SK-N-SH (cell line): ENCODE measurements around the gene RAPSN. TPM values are rescaled to one million over a fixed set of nuclear protein-coding genes. Genes with fewer than 3 reads are reported as not detected.

Source experiments
- CTCF ChIA-PET: fragments of 300-600, 350-600 bp; formaldehyde crosslinking; extraction: SDS; loops from one replicate; lab custom pipeline; 2021; lab: Yijun Ruan, JAX
- POLR2A ChIA-PET: fragments of 350-600 bp; sonication (Branson Sonifier 250); formaldehyde crosslinking; extraction: SDS; loops from one replicate; lab custom pipeline; 2020; ENCODE audit warnings: antibody characterized with exemption, inconsistent platforms; lab: Yijun Ruan, JAX
- DNase-seq: peaks from one replicate; pipeline ENCODE4 v3.0.0; 2012
- H2AFZ ChIP-seq: fragments of 200-600 bp; sonication (generic); 2 replicates; pipeline ENCODE4 v1.8.1; 2016; ENCODE audit warnings: antibody characterized with exemption, mild to moderate bottlenecking, low read depth
- H3F3A ChIP-seq: fragments of 200-600 bp; sonication (generic); replicated peaks from 2 replicates; pipeline ENCODE3; 2016; ENCODE audit warnings: antibody characterized with exemption, mild to moderate bottlenecking; ENCODE audit not compliant: insufficient read depth
- H3K27ac ChIP-seq, 2 experiments: fragments of 200-500 bp in 1 of 2; fragments of 200-600 bp in 1 of 2; sonication (Bioruptor generic) in 1 of 2; sonication (generic), shearing (Covaris generic) in 1 of 2; 2 replicates each; pipeline versions ENCODE4 v1.5.1 to v1.6.1; 2014 to 2016; ENCODE audit warnings: low read depth in 2 of 2, inconsistent platforms in 1 of 2, low read length in 1 of 2, mild to moderate bottlenecking in 1 of 2, mixed read lengths in 1 of 2
- H3K27me3 ChIP-seq: fragments of 200-600 bp; sonication (generic), shearing (Covaris generic); 2 replicates; pipeline ENCODE4 v1.6.1; 2016; ENCODE audit warnings: mixed run types; ENCODE audit not compliant: insufficient read depth
- H3K36me3 ChIP-seq, 2 experiments: fragments of 200-500 bp in 1 of 2; fragments of 200-600 bp in 1 of 2; sonication (Bioruptor generic) in 1 of 2; sonication (generic) in 1 of 2; replicated peaks in 1 of 2; 2 replicates each; pipeline versions ENCODE3 to v1.5.1; 2014 to 2016; ENCODE audit warnings: low read length in 1 of 2, mild to moderate bottlenecking in 1 of 2; ENCODE audit not compliant: insufficient read depth in 2 of 2, control insufficient read depth in 1 of 2
- H3K4me1 ChIP-seq, 2 experiments: fragments of 200-500 bp in 1 of 2; fragments of 200-600 bp in 1 of 2; sonication (Bioruptor generic) in 1 of 2; sonication (generic), shearing (Covaris generic) in 1 of 2; 2 replicates each; pipeline versions ENCODE4 v1.5.1 to v1.6.1; 2014 to 2016; ENCODE audit warnings: low read depth in 1 of 2, low read length in 1 of 2, mixed run types in 1 of 2; ENCODE audit not compliant: insufficient read depth in 2 of 2, control insufficient read depth in 1 of 2
- H3K4me2 ChIP-seq: fragments of 200-600 bp; sonication (generic), shearing (Covaris generic); 2 replicates; pipeline ENCODE4 v1.6.1; 2017; ENCODE audit warnings: mixed run types
- H3K4me3 ChIP-seq, 2 experiments: fragments of 200-500 bp in 1 of 2; fragments of 200-600 bp in 1 of 2; sonication (Bioruptor generic) in 1 of 2; sonication (generic), shearing (Covaris generic) in 1 of 2; 2 replicates each; pipeline versions ENCODE4 v1.5.1 to v1.8.1; 2014 to 2016; ENCODE audit warnings: low read depth in 2 of 2, inconsistent platforms in 1 of 2, low read length in 1 of 2, mild to moderate bottlenecking in 1 of 2, mixed read lengths in 1 of 2, moderate library complexity in 1 of 2
- H3K79me2 ChIP-seq: fragments of 200-600 bp; sonication (generic); 2 replicates; pipeline ENCODE4 v1.8.1; 2017; ENCODE audit warnings: mild to moderate bottlenecking; ENCODE audit not compliant: insufficient read depth
- H3K9ac ChIP-seq: fragments of 200-600 bp; sonication (generic); 2 replicates; pipeline ENCODE4 v1.6.1; 2017; ENCODE audit warnings: mixed run types
- H3K9me2 ChIP-seq: fragments of 200-600 bp; sonication (generic); 2 replicates; pipeline ENCODE4 v1.6.1; 2017; ENCODE audit warnings: mixed run types
- H3K9me3 ChIP-seq: fragments of 200-600 bp; sonication (generic); 2 replicates; pipeline ENCODE4 v1.6.1; 2017; ENCODE audit warnings: mixed run types, mild to moderate bottlenecking, moderate library complexity
- H4K20me1 ChIP-seq: fragments of 200-600 bp; sonication (generic); 2 replicates; pipeline ENCODE4 v1.6.1; 2017; ENCODE audit warnings: mild to moderate bottlenecking, mixed run types; ENCODE audit not compliant: insufficient read depth
- CHD2 ChIP-seq: fragments of 150-350 bp; IDR thresholded peaks from 2 replicates; pipeline ENCODE4 v1.6.1; 2018; ENCODE audit warnings: low read length; ENCODE audit not compliant: partially characterized antibody
- EP300 ChIP-seq, 2 experiments: IDR thresholded peaks; 2 replicates each; pipeline versions ENCODE4 v1.4.0 to v1.6.1; 2012; ENCODE audit warnings: borderline replicate concordance in 1 of 2, low read depth in 1 of 2, low read length in 1 of 2
- FOXJ3 ChIP-seq: sonication (generic); formaldehyde crosslinking; IDR thresholded peaks from 2 replicates; pipeline ENCODE4 v1.5.1; 2020; ENCODE audit warnings: mild to moderate bottlenecking, missing genetic modification reagents
- GATA2 ChIP-seq: sonication (generic); formaldehyde crosslinking; IDR thresholded peaks from 2 replicates; pipeline ENCODE4 v1.5.0; 2020; ENCODE audit warnings: mild to moderate bottlenecking, missing genetic modification reagents
- IRF3 ChIP-seq: fragments of 150-350 bp; IDR thresholded peaks from 2 replicates; pipeline ENCODE4 v1.6.1; 2016; ENCODE audit warnings: mild to moderate bottlenecking, low read depth, low read length
- MAX ChIP-seq: IDR thresholded peaks from 2 replicates; pipeline ENCODE4 v1.4.0; 2012; ENCODE audit warnings: low read depth
- MXI1 ChIP-seq: IDR thresholded peaks from 2 replicates; pipeline ENCODE4 v1.6.1; 2012; ENCODE audit warnings: mild to moderate bottlenecking, low read depth, low read length, improper control_type of control experiment
- NFIC ChIP-seq: IDR thresholded peaks from 2 replicates; pipeline ENCODE4 v1.4.0; 2012; ENCODE audit warnings: borderline replicate concordance
- NRF1 ChIP-seq: IDR thresholded peaks from 2 replicates; pipeline ENCODE4 v1.6.1; 2012; ENCODE audit warnings: low read depth, mild to moderate bottlenecking, low read length
- RAD21 ChIP-seq: IDR thresholded peaks from 2 replicates; pipeline ENCODE4 v1.6.1; 2012; ENCODE audit warnings: mild to moderate bottlenecking, low read length
- RCOR1 ChIP-seq: fragments of 150-350 bp; IDR thresholded peaks from 2 replicates; pipeline ENCODE4 v1.6.1; 2017; ENCODE audit warnings: antibody characterized with exemption, low read length
- RXRA ChIP-seq: IDR thresholded peaks from 2 replicates; pipeline ENCODE4 v1.4.0; 2012; ENCODE audit warnings: low read depth, mild to moderate bottlenecking, borderline replicate concordance
- SIN3A ChIP-seq: IDR thresholded peaks from 2 replicates; pipeline ENCODE4 v1.6.1; 2012; ENCODE audit warnings: low read depth, mild to moderate bottlenecking, low read length, moderate library complexity, borderline replicate concordance
- SMC3 ChIP-seq: IDR thresholded peaks from 2 replicates; pipeline ENCODE4 v1.6.1; 2012; ENCODE audit warnings: low read depth, low read length, improper control_type of control experiment
- TCF12 ChIP-seq: IDR thresholded peaks from 2 replicates; pipeline ENCODE4 v1.4.0; 2012
- YY1 ChIP-seq: IDR thresholded peaks from 2 replicates; pipeline ENCODE4 v1.4.0; 2012; ENCODE audit warnings: low read depth, mild to moderate bottlenecking
- WGBS: methylation state at CpG from one replicate; pipeline ENCODE4 v1.1.6; 2017; ENCODE audit warnings: low lambda C conversion rate; 5-methylcytosine and 5-hydroxymethylcytosine counted together
- polyA plus RNA-seq, 3 experiments: library from polyadenylated mRNA; depleted of rRNA; stranded (reverse); fragments of >200 nt; gene quantifications; 2 replicates each; pipeline ENCODE4 v1.2.3, GENCODE V29; 2012

RAPSN gene
- polyA plus RNA-seq, 1 of the 3 experiments (the other 2 are of a cell fraction), result 0.07 TPM

GRCh38 chr11:47409440-47410369 is 39.2 kb downstream of the RAPSN start:
- peak; percentile 43 for DNase-seq
- CTCF ChIA-PET, result interaction anchor here (0.9 to 20.7 kb wide), 5 partner anchors 10 to 45 kb away, joined by 4 to 239 read pairs (median 7); partner anchors contain the start of genes PSMC3 and SPI1
- H3K27me3 ChIP-seq, result no peaks in the 10 kb centered on the region
- peaks cover 42% of the 10 kb centered on the region for H3K79me2 ChIP-seq
- peaks cover 26 to 32% of the 10 kb centered on the region in 2 experiments for H3K36me3 ChIP-seq
- 0 out of 2 replicates have a peak, but pooled peaks cover 3% of the 10 kb centered on the region for H4K20me1 ChIP-seq
- no peaks in the 10 kb centered on the region for H3K9me3 ChIP-seq
- POLR2A ChIA-PET, result interaction anchor here (0.7 to 1.8 kb wide), 3 partner anchors 8 to 222 kb away, joined by 3 to 7 read pairs (median 3); no protein-coding TSS in a partner anchor
- 56% methylated on average over 19 of the region's 31 CpGs for WGBS
- H3K4me1 ChIP-seq, result peaks cover 21 to 40% of the 10 kb centered on the region in 2 experiments; a peak in 2 of 4 replicates
- no peaks in the 10 kb centered on the region for H3K9me2 ChIP-seq
- peak overlapping the region; percentile 100 for H3K4me2 ChIP-seq
- no peak overlapping the region for H2AFZ ChIP-seq
- peaks cover 13% of the 10 kb centered on the region for H3F3A ChIP-seq
- no peak for TF ChIP-seq SMC3
- TF ChIP-seq RAD21, result no peak
- TF ChIP-seq NFIC, result no peak
- TF ChIP-seq IRF3, result no peak
- TF ChIP-seq MAX, result no peak
- no peak for TF ChIP-seq FOXJ3 (CRISPR knock-in tag)
- TF ChIP-seq TCF12, result no peak
- no peak for TF ChIP-seq RXRA
- no peak for TF ChIP-seq SIN3A
- TF ChIP-seq YY1, result no peak
- TF ChIP-seq, all 33 proteins: peak for 0
- Histone ChIP-seq H3K9ac (peak overlapping the region; percentile 100), H3K4me3 (peak overlapping the region; percentile 64 to 99), H3K27ac (peak overlapping the region; percentile 91 to 97)

DNA sequence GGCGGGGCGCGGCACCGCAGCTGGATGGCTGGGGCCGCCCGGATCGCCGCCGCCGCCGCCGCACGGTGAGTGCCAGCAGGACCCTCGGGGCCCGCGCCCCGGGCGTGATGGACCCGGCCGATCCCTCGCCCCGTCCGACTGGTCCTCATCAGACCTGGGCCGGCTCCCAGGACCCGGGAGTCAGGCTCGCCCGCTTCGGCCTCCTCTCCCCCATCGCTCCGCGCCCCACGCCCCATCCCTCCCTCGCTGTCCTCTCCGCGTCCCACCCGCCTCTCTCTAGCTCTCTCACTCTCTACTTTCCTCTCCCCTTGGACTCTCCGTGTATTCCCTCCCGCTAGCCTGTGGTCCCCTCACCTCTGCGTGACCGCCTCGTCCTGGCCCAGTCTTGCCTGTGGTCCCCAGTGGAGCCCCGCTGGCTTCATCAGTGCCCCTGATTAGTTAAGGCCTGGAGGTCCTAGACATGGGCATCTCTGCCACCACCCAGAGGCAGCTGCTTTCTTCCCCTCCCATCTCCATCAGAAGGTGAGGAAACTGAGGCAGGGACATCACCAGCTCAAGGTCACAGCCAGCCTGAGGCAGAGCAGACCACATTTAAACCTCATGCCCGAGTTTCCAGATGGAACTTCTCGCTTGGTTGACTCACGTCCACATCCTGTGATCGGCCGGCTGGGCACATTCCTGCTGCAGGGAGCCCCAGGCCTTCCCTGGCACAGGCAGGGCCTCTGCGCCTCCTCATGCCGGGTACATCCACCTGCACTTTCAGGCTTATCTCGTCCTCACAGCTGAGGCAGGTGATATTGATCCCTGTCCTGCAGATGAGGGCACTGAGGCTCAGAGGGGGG is 40.1 kb downstream of the RAPSN start:
- DNase-seq, result peak; percentile 81
- no peaks in the 10 kb centered on the region for H3K9me3 ChIP-seq
- ChIA-PET POLR2A (interaction anchor here (0.7 to 1.8 kb wide), 3 partner anchors 8 to 221 kb away, joined by 3 to 7 read pairs (median 3); partner anchors contain the start of gene DDB2), CTCF (interaction anchor here (0.7 to 20.7 kb wide), 8 partner anchors 8 to 223 kb away, joined by 3 to 239 read pairs (median 4); partner anchors contain the start of genes PSMC3 and SPI1)
- H3K27ac ChIP-seq, result peak overlapping the region; percentile 91 to 97
- H2AFZ ChIP-seq, result no peak overlapping the region
- under 1% methylated on average over 25 of the region's 50 CpGs for WGBS
- H4K20me1 ChIP-seq, result 0 out of 2 replicates have a peak, but pooled peaks cover 3% of the 10 kb centered on the region
- H3K4me3 ChIP-seq, result peak overlapping the region; percentile 64 to 99
- H3K9ac ChIP-seq, result peak overlapping the region; percentile 100
- no peaks in the 10 kb centered on the region for H3K27me3 ChIP-seq
- peaks cover 13% of the 10 kb centered on the region for H3F3A ChIP-seq
- peak overlapping the region; percentile 100 for H3K4me2 ChIP-seq
- H3K36me3 ChIP-seq, result peaks cover 23 to 26% of the 10 kb centered on the region in 2 experiments
- H3K79me2 ChIP-seq, result peaks cover 42% of the 10 kb centered on the region
- peaks cover 21 to 40% of the 10 kb centered on the region in 2 experiments; a peak in 2 of 4 replicates for H3K4me1 ChIP-seq
- no peaks in the 10 kb centered on the region for H3K9me2 ChIP-seq
- peak in 1 of 2 experiments; percentile 19; a peak in 1 of 4 replicates for TF ChIP-seq EP300 (IDR thresholded peaks at IDR 0.05; ENCODE audit: borderline replicate concordance in 1 of 2, low read depth in 1 of 2, low read length in 1 of 2)
- no peak for TF ChIP-seq NRF1
- TF ChIP-seq TCF12, result peak; percentile 52; the same call in 1 of the 2 replicates
- peak; percentile 39; the same call in 1 of the 2 replicates for TF ChIP-seq GATA2 (CRISPR knock-in tag)
- TF ChIP-seq MAX, result peak; percentile 77
- 0 out of 2 replicates have a peak, but pooled peaks have one; percentile 32 for TF ChIP-seq RCOR1
- TF ChIP-seq RXRA, result no peak; the same call in 1 of the 2 replicates
- peak; percentile 23 for TF ChIP-seq CHD2
- peak; percentile 49; the same call in 1 of the 2 replicates for TF ChIP-seq SIN3A
- TF ChIP-seq MXI1, result peak; percentile 61; the same call in 1 of the 2 replicates
